Neural cell (in vitro differentiated cells): Measurements from ENCODE around the gene HERC2.
"Not testable (repeated sequence)": the region's sequence is repeated elsewhere in the genome, so short reads cannot be mapped to it uniquely, and the experiment has no call there.

Source experiments
- CTCF ChIP-seq: fragments of 450-650 bp; IDR thresholded peaks from 2 replicates; pipeline ENCODE4 v1.5.1; 2014; ENCODE audit warnings: antibody characterized with exemption, mild to moderate bottlenecking, moderate library complexity; ENCODE audit not compliant: poor library complexity, severe bottlenecking
- EP300 ChIP-seq: fragments of 450-650 bp; conservative IDR thresholded peaks from 2 replicates; pipeline ENCODE4 v1.6.1; 2014; ENCODE audit warnings: antibody characterized with exemption, mild to moderate bottlenecking, moderate library complexity; ENCODE audit not compliant: poor library complexity, severe bottlenecking
- POLR2AphosphoS5 ChIP-seq: IDR thresholded peaks from 2 replicates; pipeline ENCODE4 v1.6.1; 2012
- RAD21 ChIP-seq: fragments of 450-650 bp; conservative IDR thresholded peaks from 2 replicates; pipeline ENCODE4 v1.6.1; 2014; ENCODE audit warnings: antibody characterized with exemption, mild to moderate bottlenecking, moderate library complexity

- not testable (repeated sequence) for TF ChIP-seq CTCF, RAD21, POLR2AphosphoS5, EP300
Observed at GRCh38 chr15:28310454-28310853, 11.5 kb downstream of the HERC2 start.
